HCT116 (cell line): Measurements from ENCODE around the gene NAPB. TPM values are rescaled to one million over a fixed set of nuclear protein-coding genes. Genes with fewer than 3 reads are reported as not detected.

Experiments
- ATAC-seq: fragments of 200-7000 bp; cut with Tn5 transposase; 2 replicates; pipeline ENCODE4 v1.9.1; 2020; ENCODE audit warnings: mild to moderate bottlenecking, moderate library complexity
- BruUV-seq: library from RNA; stranded (reverse); fragments of 400-500 nt; replicated peaks from 2 replicates; lab custom pipeline; 2021; lab: Mats Ljungman, UMichigan
- CTCF ChIA-PET: fragments of 300-600 bp; sonication (Branson Sonifier 250); formaldehyde crosslinking; loops from one replicate; lab custom pipeline; 2021; ENCODE audit warnings: antibody characterized with exemption; lab: Charles Lee
- POLR2A ChIA-PET: fragments of 300-600, 350-600 bp; sonication (Branson Sonifier 250); formaldehyde crosslinking; loops from one replicate; lab custom pipeline; 2021; ENCODE audit warnings: antibody characterized with exemption; lab: Charles Lee
- RAD21 ChIA-PET, 2 experiments: fragments of 300-600 bp; sonication (Branson Sonifier 250); formaldehyde crosslinking; loops; one replicate each; lab custom pipeline; 2023; ENCODE audit warnings: low total read pairs in 2 of 2; ENCODE audit not compliant: uncharacterized antibody in 2 of 2, unreplicated experiment in 2 of 2, low non-redundant PET in 1 of 2; lab: Charles Lee
- DNase-seq: peaks from one replicate; pipeline ENCODE4 v3.0.0-alpha.2; 2010; ENCODE audit warnings: low read depth, low spot score
- H2AFZ ChIP-seq: fragments of 200-600 bp; shearing (Covaris generic), sonication (generic); 2 replicates; pipeline ENCODE4 v1.6.1; 2017; ENCODE audit warnings: low read depth, mixed run types, mixed read lengths, antibody characterized with exemption, low read length; ENCODE audit not compliant: poor library complexity, severe bottlenecking
- H3K27ac ChIP-seq: 2 replicates; pipeline ENCODE4 v1.5.1; 2012; ENCODE audit warnings: low read depth, low read length
- H3K27me3 ChIP-seq: fragments of 200-600 bp; sonication (generic); 2 replicates; pipeline ENCODE4 v1.6.1; 2016; ENCODE audit warnings: mixed run types, low read length, mixed read lengths; ENCODE audit not compliant: insufficient read depth
- H3K36me3 ChIP-seq, 2 experiments: fragments of 200-500 bp in 1 of 2; fragments of 200-600 bp in 1 of 2; sonication (Bioruptor generic) in 1 of 2; sonication (generic) in 1 of 2; 2 replicates each; pipeline versions ENCODE4 v1.5.1 to v1.6.1; 2014 to 2016; ENCODE audit warnings: low read length in 2 of 2, inconsistent platforms in 1 of 2, mixed read lengths in 1 of 2, mixed run types in 1 of 2; ENCODE audit not compliant: insufficient read depth in 2 of 2, control insufficient read depth in 1 of 2
- H3K4me1 ChIP-seq, 2 experiments: fragments of 200-600 bp in 1 of 2; sonication (generic) in 1 of 2; 2 replicates each; pipeline versions ENCODE4 v1.5.1 to v1.6.1; 2012 to 2017; ENCODE audit warnings: low read length in 2 of 2, inconsistent platforms in 1 of 2, mild to moderate bottlenecking in 1 of 2, mixed read lengths in 1 of 2, mixed run types in 1 of 2, moderate library complexity in 1 of 2; ENCODE audit not compliant: insufficient read depth in 2 of 2, control insufficient read depth in 1 of 2
- H3K4me2 ChIP-seq: fragments of 200-600 bp; sonication (generic); 2 replicates; pipeline ENCODE4 v1.6.1; 2017; ENCODE audit warnings: mixed run types, low read length, mixed read lengths
- H3K4me3 ChIP-seq, 2 experiments: fragments of 200-600 bp in 1 of 2; sonication (generic) in 1 of 2; replicated peaks in 1 of 2; 2 replicates each; pipeline ENCODE4 v1.5.1; 2011 to 2016; ENCODE audit warnings: low read length in 2 of 2, control low read depth in 1 of 2, low read depth in 1 of 2, mild to moderate bottlenecking in 1 of 2, mixed read lengths in 1 of 2, mixed run types in 1 of 2
- H3K79me2 ChIP-seq: fragments of 200-600 bp; sonication (generic); 2 replicates; pipeline ENCODE4 v1.6.1; 2017; ENCODE audit warnings: mild to moderate bottlenecking, mixed run types, low read length, moderate library complexity, mixed read lengths; ENCODE audit not compliant: insufficient read depth
- H3K9ac ChIP-seq: fragments of 200-600 bp; sonication (generic); 2 replicates; pipeline ENCODE4 v1.6.1; 2016; ENCODE audit warnings: low read length, mixed read lengths
- H3K9me2 ChIP-seq: fragments of 200-600 bp; sonication (generic), shearing (Covaris generic); 2 replicates; pipeline ENCODE4 v1.6.1; 2017; ENCODE audit warnings: mixed run types, mild to moderate bottlenecking, moderate library complexity; ENCODE audit not compliant: insufficient read depth
- H3K9me3 ChIP-seq, 2 experiments: fragments of 200-500 bp in 1 of 2; fragments of 200-600 bp in 1 of 2; sonication (Bioruptor generic) in 1 of 2; sonication (generic) in 1 of 2; 2 replicates each; pipeline ENCODE4 v1.6.1; 2014 to 2017; ENCODE audit warnings: low read length in 2 of 2, mixed read lengths in 2 of 2, inconsistent platforms in 1 of 2, low read depth in 1 of 2, mild to moderate bottlenecking in 1 of 2, mixed run types in 1 of 2, moderate library complexity in 1 of 2; ENCODE audit not compliant: control insufficient read depth in 1 of 2, insufficient read depth in 1 of 2
- H4K20me1 ChIP-seq: fragments of 200-600 bp; sonication (generic), shearing (Covaris generic); 2 replicates; pipeline ENCODE4 v1.6.1; 2017; ENCODE audit warnings: mixed run types, mild to moderate bottlenecking, moderate library complexity; ENCODE audit not compliant: insufficient read depth
- CEBPB ChIP-seq: IDR thresholded peaks from 2 replicates; pipeline ENCODE4 v1.6.1; 2012; ENCODE audit warnings: low read depth
- ELF1 ChIP-seq: IDR thresholded peaks from 2 replicates; pipeline ENCODE4 v1.6.1; 2012; ENCODE audit warnings: low read depth, borderline replicate concordance
- EZH2 ChIP-seq: fragments of 200-600 bp; sonication (generic); IDR thresholded peaks from 2 replicates; pipeline ENCODE4 v1.6.1; 2017; ENCODE audit warnings: antibody characterized with exemption, mixed run types
- EZH2phosphoT487 ChIP-seq: fragments of 200-600 bp; IDR thresholded peaks from 2 replicates; pipeline ENCODE4 v1.6.1; 2018; ENCODE audit warnings: antibody characterized with exemption, borderline replicate concordance
- JUND ChIP-seq: IDR thresholded peaks from 2 replicates; pipeline ENCODE4 v1.6.1; 2012
- POLR2A ChIP-seq: IDR thresholded peaks from 2 replicates; pipeline ENCODE4 v1.7.0; 2011; ENCODE audit warnings: borderline replicate concordance; ENCODE audit not compliant: insufficient read depth, insufficient read length; ENCODE audit errors: extremely low read depth
- REST ChIP-seq: IDR thresholded peaks from 2 replicates; pipeline ENCODE4 v1.6.1; 2012; ENCODE audit warnings: low read depth
- SIN3A ChIP-seq: IDR thresholded peaks from 2 replicates; pipeline ENCODE4 v1.6.1; 2012; ENCODE audit warnings: low read depth
- SRF ChIP-seq: IDR thresholded peaks from 2 replicates; pipeline ENCODE4 v1.6.1; 2012; ENCODE audit warnings: low read depth
- TCF7L2 ChIP-seq: IDR thresholded peaks from 2 replicates; pipeline ENCODE4 v1.7.0; 2011; ENCODE audit warnings: borderline replicate concordance, inconsistent platforms; ENCODE audit not compliant: insufficient read depth, insufficient read length; ENCODE audit errors: extremely low read depth
- ZFX ChIP-seq: fragments of 450-650 bp; IDR thresholded peaks from 2 replicates; pipeline ENCODE4 v1.6.1; 2017
- ZNF274 ChIP-seq: fragments of 200-500 bp; sonication (Bioruptor generic); IDR thresholded peaks from 2 replicates; pipeline ENCODE4 v1.6.1; 2014; ENCODE audit warnings: mild to moderate bottlenecking, low read depth, low read length, inconsistent platforms
- intact Hi-C: fragments of 100-400 bp; cut with micrococcal nuclease; formaldehyde crosslinking; loops from 2 replicates; pipeline ENCODE4 v1.10.0; 2022
- total RNA-seq: library from RNA; stranded (reverse); gene quantifications from one replicate; pipeline ENCODE4 v1.2.1, GENCODE V29; 2021; ENCODE audit not compliant: unreplicated experiment

Gene NAPB
- total RNA-seq, 1 experiment from 2014 or later, result 7.9 TPM

DNA sequence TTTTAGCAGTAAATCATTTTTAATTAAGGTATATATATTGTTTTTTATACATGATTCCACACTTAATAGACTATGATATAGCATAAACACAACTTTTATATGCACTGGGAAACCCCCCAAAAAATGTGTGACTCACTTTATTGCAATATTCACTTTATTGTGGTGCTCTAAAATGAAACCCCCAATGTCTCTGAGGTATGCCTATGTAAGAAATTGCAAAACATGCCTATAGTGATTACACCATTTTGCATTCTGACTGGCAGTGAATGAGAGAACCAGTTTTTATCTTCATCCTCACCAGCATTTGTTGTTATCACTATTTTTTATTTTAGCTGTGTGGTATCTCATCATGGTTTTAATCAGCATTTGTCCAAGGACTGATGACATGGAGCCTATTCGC, 39.9 kb upstream of the NAPB start:
- H3K27ac ChIP-seq, result no peak overlapping the region
- no peak for ATAC-seq
- DNase-seq, result no peak
- no peak for TF ChIP-seq CEBPB
- TF ChIP-seq EZH2, result no peak
- TF ChIP-seq REST, result no peak
- no peak for TF ChIP-seq EZH2phosphoT487
- no peak for TF ChIP-seq POLR2A
- no peak for TF ChIP-seq ZFX
- no peak for TF ChIP-seq ELF1
- no peak for TF ChIP-seq ZNF274
- TF ChIP-seq JUND, result no peak
- no peak for TF ChIP-seq TCF7L2
- no peak for TF ChIP-seq SRF
- TF ChIP-seq SIN3A, result no peak
- TF ChIP-seq, all 23 proteins: peak for 0
- Histone ChIP-seq H3K79me2 (no peaks in the 10 kb centered on the region), H3K27me3 (peaks cover 28% of the 10 kb centered on the region; the same call in 1 of the 2 replicates), H2AFZ (no peak overlapping the region), H3K36me3 (no peaks in the 10 kb centered on the region), H3K4me2 (no peak overlapping the region), H3K4me3 (no peak overlapping the region), H3K9me3 (no peaks in the 10 kb centered on the region; a peak in 1 of 4 replicates), H3K9ac (no peak overlapping the region), H4K20me1 (no peaks in the 10 kb centered on the region), H3K4me1 (no peaks in the 10 kb centered on the region), H3K9me2 (no peaks in the 10 kb centered on the region)
- intact Hi-C loops, result no loop called here
- RAD21 ChIA-PET, result no interaction called here
- CTCF ChIA-PET, result no interaction called here
- BruUV-seq, result no TSS peak
- POLR2A ChIA-PET, result no interaction called here
